Activated B cell treated with CpG ODN at 0.5 μM for 24 hours (primary cell): ENCODE data around the gene NUP153. TPM values are rescaled to one million over a fixed set of nuclear protein-coding genes. Genes with fewer than 3 reads are reported as not detected.
"Not testable (repeated sequence)": the region's sequence is repeated elsewhere in the genome, so short reads cannot be mapped to it uniquely, and the experiment has no call there.

Experiments
- ATAC-seq: fragments of 200-7000 bp; cut with Tn5 transposase; one replicate; pipeline ENCODE4 v1.10.0; 2021; ENCODE audit warnings: low read depth, mild to moderate bottlenecking, moderate library complexity
- CTCF ChIA-PET: fragments of 350-600 bp; sonication (Branson Sonifier 250); formaldehyde crosslinking; loops from one replicate; lab custom pipeline; 2021; ENCODE audit warnings: antibody characterized with exemption; lab: Charles Lee
- POLR2A ChIA-PET: fragments of 350-600 bp; sonication (Branson Sonifier 250); formaldehyde crosslinking; loops from one replicate; lab custom pipeline; 2021; ENCODE audit warnings: antibody characterized with exemption; lab: Charles Lee
- DNase-seq: peaks from one replicate; pipeline ENCODE4 v3.0.0; 2022
- H3K27ac Mint-ChIP-seq: one replicate; pipeline ENCODE4 v1.8.0; 2020; ENCODE audit warnings: mixed read lengths
- H3K27me3 Mint-ChIP-seq: one replicate; pipeline ENCODE4 v1.8.0; 2021; ENCODE audit warnings: mixed read lengths
- H3K36me3 Mint-ChIP-seq: one replicate; pipeline ENCODE4 v1.8.0; 2021; ENCODE audit warnings: low read depth, mixed read lengths
- H3K4me1 Mint-ChIP-seq: one replicate; pipeline ENCODE4 v1.8.0; 2021; ENCODE audit warnings: mixed read lengths
- H3K4me3 Mint-ChIP-seq: one replicate; pipeline ENCODE4 v1.8.0; 2020; ENCODE audit warnings: mild to moderate bottlenecking, mixed read lengths
- H3K9me3 Mint-ChIP-seq: one replicate; pipeline ENCODE4 v1.8.0; 2020; ENCODE audit warnings: mixed read lengths
- intact Hi-C: fragments of 100-400 bp; cut with micrococcal nuclease; formaldehyde crosslinking; loops from one replicate; pipeline ENCODE4 v1.15.1; 2024
- total RNA-seq: library from RNA; stranded (reverse); gene quantifications from 2 replicates; pipeline ENCODE4 v1.2.3, GENCODE V29; 2022
- TF ChIP-seq, protein P1 (sequence below): fragments of 200-600 bp; IDR thresholded peaks from one replicate; pipeline ENCODE4 v1.8.0; 2022; ENCODE audit warnings: antibody characterized with exemption, mild to moderate bottlenecking

The NUP153 gene
- total RNA-seq, 1 donor from 2014 or later = 63.8 TPM

DNA sequence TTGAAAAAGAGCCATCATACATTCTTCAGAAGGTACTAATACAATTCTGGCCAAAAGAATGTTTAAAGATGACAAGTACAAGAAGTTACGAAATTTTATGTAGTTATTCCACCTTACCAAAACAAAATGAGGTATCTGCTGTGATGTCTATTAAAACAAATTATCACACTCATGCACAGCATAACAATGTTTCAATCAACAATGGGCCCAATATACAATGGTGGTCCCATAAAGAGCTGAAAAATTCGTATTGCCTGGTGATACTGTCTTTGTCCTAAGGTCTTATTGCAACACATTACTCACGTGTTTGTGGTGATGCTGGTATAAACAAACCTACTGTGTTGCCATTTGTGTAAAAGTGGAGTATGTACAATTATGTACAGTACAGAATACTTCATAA lies 3.6 kb upstream of the NUP153 start:
- no peak overlapping the region for H3K27ac Mint-ChIP-seq
- CTCF ChIA-PET = no interaction called here
- H3K9me3 Mint-ChIP-seq = no peaks in the 10 kb centered on the region
- H3K4me1 Mint-ChIP-seq = peaks cover 17% of the 10 kb centered on the region
- H3K27me3 Mint-ChIP-seq = no peaks in the 10 kb centered on the region
- TF ChIP-seq, protein P1, sequence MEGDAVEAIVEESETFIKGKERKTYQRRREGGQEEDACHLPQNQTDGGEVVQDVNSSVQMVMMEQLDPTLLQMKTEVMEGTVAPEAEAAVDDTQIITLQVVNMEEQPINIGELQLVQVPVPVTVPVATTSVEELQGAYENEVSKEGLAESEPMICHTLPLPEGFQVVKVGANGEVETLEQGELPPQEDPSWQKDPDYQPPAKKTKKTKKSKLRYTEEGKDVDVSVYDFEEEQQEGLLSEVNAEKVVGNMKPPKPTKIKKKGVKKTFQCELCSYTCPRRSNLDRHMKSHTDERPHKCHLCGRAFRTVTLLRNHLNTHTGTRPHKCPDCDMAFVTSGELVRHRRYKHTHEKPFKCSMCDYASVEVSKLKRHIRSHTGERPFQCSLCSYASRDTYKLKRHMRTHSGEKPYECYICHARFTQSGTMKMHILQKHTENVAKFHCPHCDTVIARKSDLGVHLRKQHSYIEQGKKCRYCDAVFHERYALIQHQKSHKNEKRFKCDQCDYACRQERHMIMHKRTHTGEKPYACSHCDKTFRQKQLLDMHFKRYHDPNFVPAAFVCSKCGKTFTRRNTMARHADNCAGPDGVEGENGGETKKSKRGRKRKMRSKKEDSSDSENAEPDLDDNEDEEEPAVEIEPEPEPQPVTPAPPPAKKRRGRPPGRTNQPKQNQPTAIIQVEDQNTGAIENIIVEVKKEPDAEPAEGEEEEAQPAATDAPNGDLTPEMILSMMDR = no peak
- DNase-seq (no peak), ATAC-seq (no peak)
- H3K4me3 Mint-ChIP-seq = no peak overlapping the region
- peaks cover 18% of the 10 kb centered on the region for H3K36me3 Mint-ChIP-seq
- POLR2A ChIA-PET = no interaction called here
- intact Hi-C loops = no loop called here

DNA sequence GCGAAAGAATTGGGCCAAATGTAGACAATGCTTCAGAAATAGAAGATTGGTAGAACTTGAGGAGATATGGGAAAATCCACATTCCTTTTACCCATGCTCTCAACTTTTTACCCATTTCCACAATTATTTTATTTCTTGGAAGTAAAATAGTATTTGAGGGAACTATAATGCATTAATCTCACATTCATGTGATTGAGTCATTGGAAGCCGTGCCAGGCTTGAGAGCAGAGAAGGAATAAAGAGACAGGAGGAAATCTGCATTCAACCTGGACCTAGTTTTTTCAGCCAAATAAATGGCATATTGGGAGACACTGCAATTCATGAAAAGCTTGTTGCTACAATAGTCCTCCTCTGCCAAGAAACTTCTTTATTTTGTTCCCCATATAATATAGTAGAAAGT lies 2.8 kb upstream of the NUP153 start:
- TF ChIP-seq, protein P1 = no peak
- Mint-ChIP-seq H3K4me1 (peaks cover 19% of the 10 kb centered on the region), H3K36me3 (peaks cover 18% of the 10 kb centered on the region), H3K9me3 (no peaks in the 10 kb centered on the region), H3K27me3 (no peaks in the 10 kb centered on the region), H3K27ac (no peak overlapping the region), H3K4me3 (no peak overlapping the region)
- ATAC-seq (no peak), DNase-seq (no peak)
- intact Hi-C loops = loop anchor here (10.0 kb wide), 5 partner anchors 175 to 1805 kb away; partner anchors contain the start of genes ATXN1 and NHLRC1
- ChIA-PET CTCF (no interaction called here), POLR2A (no interaction called here)

DNA sequence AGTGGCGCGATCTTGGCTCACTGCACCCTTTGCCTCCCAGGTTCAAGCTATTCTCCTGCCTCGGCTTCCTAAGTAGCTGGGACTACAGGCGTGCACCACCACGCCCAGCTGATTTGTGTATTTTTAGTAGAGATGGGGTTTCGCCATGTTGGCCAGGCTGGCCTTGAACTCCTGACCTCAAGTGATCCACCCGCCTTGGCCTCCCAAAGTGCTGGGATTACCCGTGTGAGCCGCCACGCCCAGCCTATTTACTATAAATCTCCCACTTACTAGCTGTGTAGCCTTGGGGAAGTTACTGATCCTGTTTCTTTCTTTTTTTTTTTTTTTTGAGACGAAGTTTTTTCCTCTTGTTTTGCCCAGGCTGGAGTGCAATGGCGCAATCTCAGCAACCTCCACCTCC lies 1.3 kb upstream of the NUP153 start:
- not testable (repeated sequence) for H3K9me3 Mint-ChIP-seq, DNase-seq, H3K27me3 Mint-ChIP-seq, H3K4me3 Mint-ChIP-seq, ATAC-seq, H3K27ac Mint-ChIP-seq
- intact Hi-C loops = loop anchor here (10.0 kb wide), 5 partner anchors 177 to 1803 kb away; partner anchors contain the start of genes ATXN1 and NHLRC1
- Mint-ChIP-seq H3K4me1 (peaks cover 32% of the 10 kb centered on the region), H3K36me3 (peaks cover 18% of the 10 kb centered on the region)
- POLR2A ChIA-PET = interaction anchor here (0.6 kb wide), 1 partner anchor 252 kb away, joined by 5 read pairs; no protein-coding TSS in a partner anchor
- CTCF ChIA-PET = interaction anchor here (1.3 to 2.1 kb wide), 2 partner anchors 16 to 96 kb away, joined by 3 to 6 read pairs; no protein-coding TSS in a partner anchor

DNA sequence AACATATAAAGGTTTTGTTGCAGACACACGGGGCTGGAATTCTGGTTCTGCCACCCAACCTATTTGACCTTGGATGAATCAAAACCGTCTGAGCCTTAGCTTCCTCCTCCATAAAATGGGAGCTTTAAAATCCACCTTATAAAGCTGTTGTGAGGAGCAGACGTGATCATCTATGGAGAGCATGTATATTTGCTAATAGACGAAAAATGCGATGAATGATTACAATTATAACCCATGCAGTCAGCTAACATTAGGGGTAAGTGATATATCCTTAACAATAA lies 586 bp upstream of the NUP153 start:
- intact Hi-C loops = loop anchor here (10.0 kb wide), 5 partner anchors 177 to 1803 kb away; partner anchors contain the start of genes ATXN1 and NHLRC1
- Mint-ChIP-seq H3K4me3 (peak overlapping the region; percentile 89), H3K27ac (peak overlapping the region; percentile 95)

DNA sequence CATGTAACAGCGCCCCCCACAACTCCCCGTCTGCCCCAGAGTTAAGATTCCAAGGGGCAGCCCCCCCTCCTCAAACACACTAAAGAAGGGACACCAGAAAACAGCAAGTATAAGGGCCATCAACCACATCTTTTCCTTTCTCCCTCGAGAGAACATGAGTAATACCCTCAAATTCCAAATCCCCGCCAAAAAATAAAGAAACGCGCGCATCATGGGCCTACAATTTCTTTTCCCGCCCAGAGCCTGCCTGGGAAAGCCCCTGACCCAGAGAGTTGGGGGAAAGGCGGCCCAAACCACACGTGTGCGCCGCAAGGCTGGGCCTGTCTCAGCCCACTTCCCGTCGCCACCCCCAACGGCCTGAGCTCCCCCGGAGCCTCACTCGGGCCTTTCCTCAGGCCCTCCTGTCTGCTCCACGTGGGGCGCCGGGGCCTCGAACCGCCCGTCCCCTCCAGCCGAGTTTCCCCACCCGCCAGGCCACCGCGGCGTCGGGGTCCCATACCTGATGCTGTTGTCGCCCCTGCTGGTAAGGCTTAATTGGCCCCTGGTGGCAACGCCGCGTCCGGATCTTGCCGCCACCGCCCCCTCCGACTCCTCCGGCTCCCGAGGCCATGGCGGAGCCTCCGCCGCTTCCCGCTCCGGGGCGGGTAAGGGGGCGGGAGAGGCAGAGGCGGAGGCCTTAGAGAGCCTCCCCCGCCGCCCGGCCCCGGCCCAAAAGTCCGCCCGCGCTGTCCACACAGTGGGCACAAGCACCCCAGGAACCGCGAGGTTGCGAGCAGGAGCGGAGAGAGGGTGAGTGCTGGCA lies 746 bp downstream of the NUP153 start:
- peak overlapping the region; percentile 95 for H3K27ac Mint-ChIP-seq
- DNase-seq (peak; percentile 79), ATAC-seq (peak; percentile 67)
- H3K27me3 Mint-ChIP-seq = no peaks in the 10 kb centered on the region
- no peaks in the 10 kb centered on the region for H3K9me3 Mint-ChIP-seq
- ChIA-PET POLR2A (interaction anchor here (0.5 to 2.6 kb wide), 7 partner anchors 9 to 681 kb away, joined by 3 to 30 read pairs (median 4); partner anchors contain the start of genes FAM8A1, KDM1B, RNF144B and TPMT), CTCF (interaction anchor here (2.1 kb wide), 1 partner anchor 98 kb away, joined by 6 read pairs; no protein-coding TSS in a partner anchor)
- intact Hi-C loops = loop anchor here (1.0 to 10.0 kb wide), 10 partner anchors 106 to 1801 kb away; partner anchors contain the start of genes ATXN1, DEK, FAM8A1 and KDM1B
- peak overlapping the region; percentile 89 for H3K4me3 Mint-ChIP-seq
- TF ChIP-seq, protein P1 = no peak
- peaks cover 18% of the 10 kb centered on the region for H3K36me3 Mint-ChIP-seq
- H3K4me1 Mint-ChIP-seq = peaks cover 52% of the 10 kb centered on the region

More for the DNA sequence above, 586 bp upstream of the NUP153 start:
- DNase-seq (no peak), ATAC-seq (no peak)
- CTCF ChIA-PET = interaction anchor here (1.1 to 2.1 kb wide), 3 partner anchors 10 to 97 kb away, joined by 3 to 6 read pairs (median 3); no protein-coding TSS in a partner anchor
- TF ChIP-seq, protein P1 = no peak
- Mint-ChIP-seq H3K9me3 (no peaks in the 10 kb centered on the region), H3K4me1 (peaks cover 39% of the 10 kb centered on the region), H3K27me3 (no peaks in the 10 kb centered on the region), H3K36me3 (peaks cover 18% of the 10 kb centered on the region)
- POLR2A ChIA-PET = interaction anchor here (0.6 to 2.6 kb wide), 9 partner anchors 8 to 948 kb away, joined by 3 to 30 read pairs (median 3); partner anchors contain the start of genes FAM8A1, KDM1B, RNF144B and TPMT
